ENCODE data around the gene CRHR1.

Gene CRHR1

GRCh38 chr17:45870342-45870974 lies 86.3 kb downstream of the CRHR1 start:
- DNase-seq: no peak

- DNase-seq: no peak
Observed at GRCh38 chr17:45871718-45872117, 87.6 kb downstream of the CRHR1 start.

- no peak for DNase-seq
Observed at GRCh38 chr17:45873728-45874127, 89.6 kb downstream of the CRHR1 start.

- DNase-seq: no peak
Observed at GRCh38 chr17:45874151-45874550, 90.0 kb downstream of the CRHR1 start.

GRCh38 chr17:45876539-45876938 lies 92.4 kb downstream of the CRHR1 start:
- no peak for DNase-seq

GRCh38 chr17:45877467-45877866 lies 93.3 kb downstream of the CRHR1 start:
- no peak for DNase-seq

GRCh38 chr17:45883063-45883462 lies 98.9 kb downstream of the CRHR1 start:
- no peak for DNase-seq
